GM12878 (cell line): Measurements from ENCODE around the gene DLG2. TPM values are rescaled to one million over a fixed set of nuclear protein-coding genes. Genes with fewer than 3 reads are reported as not detected.
"Not testable (repeated sequence)": the region's sequence is repeated elsewhere in the genome, so short reads cannot be mapped to it uniquely, and the experiment has no call there.

Experiments used
- ATAC-seq: fragments of 200-7000 bp; cut with Tn5 transposase; 3 replicates; pipeline ENCODE4 v1.9.1; 2020; ENCODE audit warnings: mild to moderate bottlenecking, moderate library complexity
- BruUV-seq: library from RNA; stranded (reverse); fragments of 400-500 nt; replicated peaks from 2 replicates; lab custom pipeline; 2021; lab: Mats Ljungman, UMichigan
- CTCF ChIA-PET: fragments of 300-600 bp; sonication (Branson Sonifier 250); formaldehyde crosslinking; extraction: SDS; loops from one replicate; lab custom pipeline; 2021; ENCODE audit warnings: inconsistent platforms; lab: Yijun Ruan, JAX
- POLR2A ChIA-PET: fragments of 350-600 bp; formaldehyde crosslinking; extraction: SDS; loops from one replicate; lab custom pipeline; 2021; ENCODE audit warnings: inconsistent platforms; lab: Charles Lee
- RAD21 ChIA-PET: fragments of 300-600 bp; sonication (Branson Sonifier 250); formaldehyde crosslinking; loops from one replicate; lab custom pipeline; 2023; ENCODE audit warnings: antibody characterized with exemption; ENCODE audit not compliant: unreplicated experiment; lab: Charles Lee
- SMC1A ChIA-PET: fragments of 300-600 bp; sonication (Branson Sonifier 250); formaldehyde crosslinking; loops from one replicate; lab custom pipeline; 2023; ENCODE audit not compliant: unreplicated experiment, uncharacterized antibody; lab: Charles Lee
- DNase-seq: peaks from one replicate; pipeline ENCODE4 v3.0.0-alpha.2; 2011; ENCODE audit warnings: low read depth, low spot score
- FAIRE-seq: peaks from 3 replicates; lab custom pipeline; 2011; peaks lifted over from hg19 to GRCh38; lab: Jason Lieb, UNC
- H2AFZ ChIP-seq: 2 replicates; pipeline ENCODE4 v1.6.0; 2011; ENCODE audit warnings: low read depth, low read length, control low read depth; ENCODE audit not compliant: control insufficient read depth
- H3K27ac ChIP-seq: 2 replicates; pipeline ENCODE4 v1.5.1; 2011; ENCODE audit warnings: control low read depth; ENCODE audit not compliant: control insufficient read depth, insufficient read depth
- H3K27me3 ChIP-seq, 2 experiments: replicated peaks in 1 of 2; 2 replicates each; pipeline versions ENCODE4 v1.6.0 to v1.6.1; 2011; ENCODE audit warnings: low read length in 1 of 2; ENCODE audit not compliant: control insufficient read depth in 2 of 2, insufficient read depth in 2 of 2
- H3K36me3 ChIP-seq, 2 experiments: 2 replicates each; pipeline ENCODE4 v1.5.1; 2011; ENCODE audit warnings: low read length in 1 of 2; ENCODE audit not compliant: control insufficient read depth in 2 of 2, insufficient read depth in 2 of 2
- H3K4me1 ChIP-seq: 2 replicates; pipeline ENCODE4 v1.6.1; 2011; ENCODE audit warnings: mild to moderate bottlenecking, low read length, moderate library complexity, mixed read lengths; ENCODE audit not compliant: control insufficient read depth, insufficient read depth
- H3K4me2 ChIP-seq: 2 replicates; pipeline ENCODE4 v1.6.0; 2011; ENCODE audit warnings: control low read depth; ENCODE audit not compliant: control insufficient read depth, insufficient read depth
- H3K4me3 ChIP-seq: fragments of 200-600 bp; sonication (generic); 2 replicates; pipeline ENCODE4 v1.5.1; 2016
- H3K79me2 ChIP-seq: 2 replicates; pipeline ENCODE4 v1.6.0; 2011; ENCODE audit warnings: low read length; ENCODE audit not compliant: control insufficient read depth, insufficient read depth
- H3K9ac ChIP-seq: 2 replicates; pipeline ENCODE4 v1.8.0; 2011; ENCODE audit warnings: low read length, control low read depth, mixed read lengths; ENCODE audit not compliant: control insufficient read depth, insufficient read depth
- H3K9me3 ChIP-seq: replicated peaks from 3 replicates; pipeline ENCODE4 v1.5.1; 2011; ENCODE audit warnings: mild to moderate bottlenecking, low read length; ENCODE audit not compliant: control insufficient read depth, insufficient read depth
- H4K20me1 ChIP-seq: 2 replicates; pipeline ENCODE4 v1.6.0; 2011; ENCODE audit not compliant: control insufficient read depth, insufficient read depth
- BACH1 ChIP-seq: fragments of 450-650 bp; IDR thresholded peaks from 2 replicates; pipeline ENCODE4 v1.6.1; 2017; ENCODE audit warnings: mild to moderate bottlenecking, borderline replicate concordance
- CBX3 ChIP-seq: fragments of 200-600 bp; sonication (generic); IDR thresholded peaks from 2 replicates; pipeline ENCODE4 v1.6.1; 2016; ENCODE audit warnings: low read depth, borderline replicate concordance
- PML ChIP-seq: IDR thresholded peaks from 2 replicates; pipeline ENCODE4 v1.6.1; 2012; ENCODE audit warnings: low read length, inconsistent platforms
- POU2F2 ChIP-seq: IDR thresholded peaks from 3 replicates; pipeline ENCODE4 v1.6.1; 2011; ENCODE audit warnings: low read depth, mild to moderate bottlenecking, low read length, borderline replicate concordance
- ZNF592 ChIP-seq: fragments of 450-650 bp; IDR thresholded peaks from 2 replicates; pipeline ENCODE4 v1.6.1; 2017; ENCODE audit warnings: mild to moderate bottlenecking, moderate library complexity
- ZZZ3 ChIP-seq: IDR thresholded peaks from 2 replicates; pipeline ENCODE4 v1.6.1; 2011; ENCODE audit warnings: low read depth; ENCODE audit not compliant: control insufficient read depth, insufficient read length
- WGBS: methylation state at CpG from one replicate; pipeline ENCODE4 v1.1.6; 2016; ENCODE audit warnings: low lambda C conversion rate; ENCODE audit not compliant: insufficient replicate concordance, insufficient coverage; ENCODE audit errors: missing lambda C conversion rate; 5-methylcytosine and 5-hydroxymethylcytosine counted together
- in situ Hi-C: fragments of 300-500 bp; cut with MboI; formaldehyde crosslinking; loops from 9 replicates; pipeline ENCODE4 v1.14.3; 2018; ENCODE audit warnings: mixed read lengths
- intact Hi-C: fragments of 100-400 bp; cut with micrococcal nuclease; formaldehyde crosslinking; loops from one replicate; pipeline ENCODE4 v1.14.2; 2022; ENCODE audit not compliant: unreplicated experiment
- polyA plus RNA-seq, 11 experiments: library from polyadenylated mRNA; depleted of rRNA in 4 of 11; unstranded in 6 of 11; stranded (reverse) in 5 of 11; fragments of >200 nt; fragmentation: Nextera tagmentation in 4 of 11; fragmentation: Illumina TruSeq in 1 of 11; extraction: Ambion mirVana in 4 of 11; extraction: Trizol in 1 of 11; gene quantifications; 1 replicate in 1 of 11; 2 replicates in 10 of 11; pipeline versions ENCODE4 v1.2.1 to v1.2.3, GENCODE V29; 2011 to 2016; ENCODE audit warnings: inconsistent platforms in 2 of 11, missing spikeins in 2 of 11, low read depth in 1 of 11
- total RNA-seq, 4 experiments: library from RNA; depleted of rRNA in 3 of 4; stranded (reverse); fragments of >200 nt in 3 of 4; fragmentation: Illumina TruSeq in 1 of 4; extraction: Trizol in 1 of 4; gene quantifications; 2 replicates each; pipeline versions ENCODE4 v1.2.1 to v1.2.3, GENCODE V29; 2013 to 2021
- TF ChIP-seq, protein P1 (sequence below): fragments of 450-650 bp; IDR thresholded peaks from 2 replicates; pipeline ENCODE4 v1.6.1; 2017; ENCODE audit warnings: mild to moderate bottlenecking, low read depth, inconsistent platforms; ENCODE audit not compliant: poor library complexity, severe bottlenecking

DLG2 gene
- total and polyA plus RNA-seq, 10 of the 15 experiments (the other 5 are each of a cell fraction or from before 2014, with no cell fraction given) = 0.09 to 0.98 (median 0.35) TPM

- H3K4me3 ChIP-seq, H3K36me3 ChIP-seq, BruUV-seq, H3K4me2 ChIP-seq, intact Hi-C loops, H3K4me1 ChIP-seq, H2AFZ ChIP-seq, RAD21 ChIA-PET, ATAC-seq, CTCF ChIA-PET, H4K20me1 ChIP-seq, H3K9me3 ChIP-seq, H3K79me2 ChIP-seq, DNase-seq, H3K9ac ChIP-seq, in situ Hi-C loops, FAIRE-seq, H3K27me3 ChIP-seq, H3K27ac ChIP-seq, POLR2A ChIA-PET, SMC1A ChIA-PET: not testable (repeated sequence)
- 38% methylated on average over 5 of the region's 5 CpGs for WGBS
Observed at GRCh38 chr11:83422641-83423040, 2204.5 kb downstream of the DLG2 start.

DNA sequence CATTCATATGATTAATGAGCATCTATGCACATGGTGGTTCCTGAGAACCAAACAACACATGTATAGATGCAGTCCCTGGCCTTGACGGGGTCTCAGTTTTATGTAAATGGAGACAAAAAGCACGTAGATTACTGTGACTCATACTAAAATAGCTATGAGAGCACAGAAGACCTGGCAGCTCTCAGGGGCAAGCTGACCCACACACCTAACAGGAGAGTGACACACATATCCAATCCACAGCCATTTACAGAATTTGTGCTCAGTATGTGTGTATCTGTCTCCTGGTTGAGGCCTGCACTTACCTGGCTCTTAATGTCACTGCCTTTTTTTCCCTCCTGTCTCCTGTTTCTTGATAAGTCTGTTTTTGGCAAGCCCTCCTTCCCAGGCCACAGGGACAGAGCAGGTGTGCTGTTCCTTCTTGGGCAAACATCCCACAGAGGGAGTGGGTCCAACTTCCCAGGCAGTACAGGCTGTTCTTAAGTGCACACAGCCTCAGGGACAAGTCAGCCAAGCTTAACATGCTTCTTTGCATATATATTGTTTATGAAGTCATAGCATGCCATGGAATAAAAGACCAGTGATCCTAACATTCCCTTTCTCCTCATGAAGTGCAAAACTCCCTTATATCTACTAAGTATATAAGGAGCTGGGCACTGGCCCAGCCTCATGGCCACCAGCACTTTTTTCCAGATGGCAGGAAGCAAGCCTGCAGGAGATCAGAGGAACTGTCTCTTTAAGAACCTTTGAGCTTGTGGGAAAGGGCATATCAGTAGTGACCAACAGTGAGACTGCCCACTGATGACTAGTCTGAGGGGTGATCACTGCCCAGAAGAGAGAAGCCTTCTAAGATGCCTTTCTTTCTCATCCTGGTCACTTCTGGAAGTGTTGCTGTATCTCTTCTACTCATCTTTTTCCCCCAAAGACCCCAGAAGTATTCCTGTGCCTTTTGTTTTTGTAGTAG, 2216.3 kb downstream of the DLG2 start:
- FAIRE-seq (no peak), ATAC-seq (no peak), DNase-seq (no peak)
- ChIA-PET RAD21 (no interaction called here), CTCF (interaction anchor here (0.6 kb wide), 1 partner anchor 143 kb away, joined by 3 read pairs; no protein-coding TSS in a partner anchor), POLR2A (no interaction called here), SMC1A (no interaction called here)
- intact Hi-C loops (no loop called here), in situ Hi-C loops (no loop called here)
- no peaks in the 10 kb centered on the region for H3K9me3 ChIP-seq
- H2AFZ ChIP-seq = no peak overlapping the region
- H3K27me3 ChIP-seq = no peaks in the 10 kb centered on the region; a peak in 1 of 4 replicates
- H4K20me1 ChIP-seq = no peaks in the 10 kb centered on the region
- no TSS peak for BruUV-seq
- H3K79me2 ChIP-seq = no peaks in the 10 kb centered on the region
- 14% methylated on average over 2 of the region's 2 CpGs for WGBS
- no peak overlapping the region for H3K9ac ChIP-seq
- no peaks in the 10 kb centered on the region for H3K36me3 ChIP-seq
- H3K4me3 ChIP-seq = no peak overlapping the region
- H3K4me2 ChIP-seq = no peak overlapping the region
- no peak overlapping the region for H3K27ac ChIP-seq
- TF ChIP-seq POU2F2 (no peak), BACH1 (no peak), ZNF592 (no peak), PML (no peak), ZZZ3 (no peak), CBX3 (no peak)
- TF ChIP-seq, protein P1, sequence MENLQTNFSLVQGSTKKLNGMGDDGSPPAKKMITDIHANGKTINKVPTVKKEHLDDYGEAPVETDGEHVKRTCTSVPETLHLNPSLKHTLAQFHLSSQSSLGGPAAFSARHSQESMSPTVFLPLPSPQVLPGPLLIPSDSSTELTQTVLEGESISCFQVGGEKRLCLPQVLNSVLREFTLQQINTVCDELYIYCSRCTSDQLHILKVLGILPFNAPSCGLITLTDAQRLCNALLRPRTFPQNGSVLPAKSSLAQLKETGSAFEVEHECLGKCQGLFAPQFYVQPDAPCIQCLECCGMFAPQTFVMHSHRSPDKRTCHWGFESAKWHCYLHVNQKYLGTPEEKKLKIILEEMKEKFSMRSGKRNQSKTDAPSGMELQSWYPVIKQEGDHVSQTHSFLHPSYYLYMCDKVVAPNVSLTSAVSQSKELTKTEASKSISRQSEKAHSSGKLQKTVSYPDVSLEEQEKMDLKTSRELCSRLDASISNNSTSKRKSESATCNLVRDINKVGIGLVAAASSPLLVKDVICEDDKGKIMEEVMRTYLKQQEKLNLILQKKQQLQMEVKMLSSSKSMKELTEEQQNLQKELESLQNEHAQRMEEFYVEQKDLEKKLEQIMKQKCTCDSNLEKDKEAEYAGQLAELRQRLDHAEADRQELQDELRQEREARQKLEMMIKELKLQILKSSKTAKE = no peak
- H3K4me1 ChIP-seq = no peaks in the 10 kb centered on the region
